NCI-H2196 treated with DMSO at 0.1 percent for 48 hours (cell line): ENCODE results near the gene SPEM1.

Source experiments
- DNase-seq: peaks from one replicate; lab custom pipeline; 2025; ENCODE audit not compliant: unreplicated experiment; lab: John Stamatoyannopoulos, UW

SPEM1 gene

DNA sequence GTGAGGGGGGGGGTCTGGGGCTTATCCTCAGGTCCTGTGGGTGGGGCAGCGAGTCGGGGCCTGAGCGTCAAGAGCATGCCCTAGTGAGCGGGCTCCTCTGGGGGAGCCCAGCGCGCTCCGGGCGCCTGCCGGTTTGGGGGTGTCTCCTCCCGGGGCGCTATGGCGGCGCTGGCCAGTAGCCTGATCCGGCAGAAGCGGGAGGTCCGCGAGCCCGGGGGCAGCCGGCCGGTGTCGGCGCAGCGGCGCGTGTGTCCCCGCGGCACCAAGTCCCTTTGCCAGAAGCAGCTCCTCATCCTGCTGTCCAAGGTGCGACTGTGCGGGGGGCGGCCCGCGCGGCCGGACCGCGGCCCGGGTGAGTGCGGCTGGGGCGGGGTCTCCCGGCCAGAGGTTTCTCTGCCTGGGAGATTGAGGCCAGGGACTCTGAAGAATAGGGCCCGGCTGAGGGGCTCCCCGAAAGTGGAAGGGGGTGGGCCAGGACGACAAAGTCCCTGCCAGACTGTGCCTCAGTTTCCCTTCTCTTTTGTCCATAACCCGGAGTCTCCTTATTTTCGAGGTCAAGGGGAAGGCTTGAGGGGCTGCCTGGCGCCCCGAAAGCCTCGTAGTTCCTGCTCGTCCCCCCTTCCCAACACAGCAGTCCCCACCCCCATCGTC lies 19.5 kb downstream of the SPEM1 start, which contains the start of gene FGF11:
TSS of gene FGF11 (plus strand) at position 51 of the 651 bp plus-strand sequence. CDS start at position 160, 109 bp downstream.
- no peak for DNase-seq

GRCh38 chr17:7440113-7440833 lies 20.1 kb downstream of the SPEM1 start:
- DNase-seq: no peak

- DNase-seq: no peak
Observed at GRCh38 chr17:7440834-7441195, 20.7 kb downstream of the SPEM1 start.

DNA sequence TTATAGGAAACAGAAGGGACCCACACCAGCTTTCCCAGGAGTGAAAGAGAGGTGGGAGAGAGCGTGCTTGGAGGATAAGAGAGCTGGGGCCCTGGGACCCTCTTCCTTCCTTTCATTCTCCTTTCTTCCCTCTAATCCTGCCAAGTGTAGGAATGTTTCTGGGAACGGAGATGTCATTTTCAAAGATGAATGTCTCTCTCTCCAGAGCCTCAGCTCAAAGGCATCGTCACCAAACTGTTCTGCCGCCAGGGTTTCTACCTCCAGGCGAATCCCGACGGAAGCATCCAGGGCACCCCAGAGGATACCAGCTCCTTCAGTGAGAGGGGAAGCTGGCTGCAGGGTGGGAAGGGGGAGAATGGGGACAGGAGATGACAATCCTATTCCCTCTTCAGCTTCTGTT lies 21.1 kb downstream of the SPEM1 start:
- no peak for DNase-seq

DNA sequence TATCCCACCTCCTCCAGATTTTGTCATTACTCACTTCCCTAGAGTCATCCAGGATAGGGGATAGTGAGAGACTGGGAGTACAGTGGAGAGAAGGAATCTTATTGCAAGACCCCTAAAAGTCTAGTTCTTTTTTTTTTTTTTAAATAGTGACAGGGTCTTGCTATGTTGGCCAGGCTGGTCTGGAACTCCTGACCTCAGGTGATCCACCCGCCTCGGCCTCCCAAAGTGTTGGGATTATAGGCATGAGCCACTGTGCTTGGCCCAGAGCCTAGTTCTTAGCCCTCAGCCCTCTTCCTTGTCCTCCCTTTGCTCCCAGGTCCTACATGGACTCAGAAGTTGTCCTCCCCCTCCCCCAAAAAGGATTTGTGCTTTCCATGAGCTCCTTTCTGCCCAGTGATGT lies 22.0 kb downstream of the SPEM1 start:
- no peak for DNase-seq

DNA sequence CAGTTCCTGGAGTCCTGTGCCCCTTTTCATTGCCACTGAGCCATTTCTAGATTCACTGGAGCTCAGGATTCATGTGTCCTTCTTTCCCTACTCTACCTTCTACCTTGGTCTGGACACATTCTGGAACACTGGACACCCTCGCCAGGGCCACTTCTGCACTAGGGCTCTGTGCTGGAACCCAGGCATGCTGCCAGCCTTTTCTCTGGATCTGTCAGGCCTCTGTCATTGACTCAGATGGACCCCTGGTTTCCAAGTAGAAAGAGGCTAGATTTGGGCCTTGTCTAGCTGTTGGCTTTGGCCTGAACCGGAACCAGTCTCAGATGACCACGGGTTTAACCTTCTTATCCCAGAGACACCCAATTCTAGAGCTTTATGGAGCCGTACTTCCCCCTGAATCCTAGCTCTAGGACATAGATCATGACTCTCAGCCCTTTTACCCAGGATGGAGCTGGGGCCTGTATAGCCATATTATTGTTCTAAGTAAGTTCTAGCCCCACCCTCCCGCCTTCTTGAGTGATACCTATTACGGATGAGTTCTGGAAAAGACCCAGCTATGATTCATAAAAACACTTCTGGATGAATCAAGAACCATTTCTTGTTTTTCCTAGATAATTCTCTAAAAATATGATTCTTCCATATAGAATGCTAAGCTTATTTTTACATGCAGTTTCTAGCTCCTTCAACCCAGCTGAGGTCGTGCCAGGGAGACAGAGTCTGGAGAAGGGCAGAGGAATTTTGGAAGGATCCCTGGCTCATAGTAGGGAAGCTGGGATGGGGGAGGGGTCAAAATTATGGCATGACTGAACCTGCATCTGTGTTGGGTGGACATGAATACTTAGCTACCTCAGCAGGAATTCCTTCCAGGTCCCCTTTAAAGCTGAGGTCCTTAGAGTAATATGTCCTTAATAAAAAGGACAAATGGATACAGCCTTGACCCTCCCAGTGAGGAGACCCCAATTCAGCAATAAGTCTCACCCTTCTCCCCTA lies 23.7 kb downstream of the SPEM1 start:
- DNase-seq: no peak

DNA sequence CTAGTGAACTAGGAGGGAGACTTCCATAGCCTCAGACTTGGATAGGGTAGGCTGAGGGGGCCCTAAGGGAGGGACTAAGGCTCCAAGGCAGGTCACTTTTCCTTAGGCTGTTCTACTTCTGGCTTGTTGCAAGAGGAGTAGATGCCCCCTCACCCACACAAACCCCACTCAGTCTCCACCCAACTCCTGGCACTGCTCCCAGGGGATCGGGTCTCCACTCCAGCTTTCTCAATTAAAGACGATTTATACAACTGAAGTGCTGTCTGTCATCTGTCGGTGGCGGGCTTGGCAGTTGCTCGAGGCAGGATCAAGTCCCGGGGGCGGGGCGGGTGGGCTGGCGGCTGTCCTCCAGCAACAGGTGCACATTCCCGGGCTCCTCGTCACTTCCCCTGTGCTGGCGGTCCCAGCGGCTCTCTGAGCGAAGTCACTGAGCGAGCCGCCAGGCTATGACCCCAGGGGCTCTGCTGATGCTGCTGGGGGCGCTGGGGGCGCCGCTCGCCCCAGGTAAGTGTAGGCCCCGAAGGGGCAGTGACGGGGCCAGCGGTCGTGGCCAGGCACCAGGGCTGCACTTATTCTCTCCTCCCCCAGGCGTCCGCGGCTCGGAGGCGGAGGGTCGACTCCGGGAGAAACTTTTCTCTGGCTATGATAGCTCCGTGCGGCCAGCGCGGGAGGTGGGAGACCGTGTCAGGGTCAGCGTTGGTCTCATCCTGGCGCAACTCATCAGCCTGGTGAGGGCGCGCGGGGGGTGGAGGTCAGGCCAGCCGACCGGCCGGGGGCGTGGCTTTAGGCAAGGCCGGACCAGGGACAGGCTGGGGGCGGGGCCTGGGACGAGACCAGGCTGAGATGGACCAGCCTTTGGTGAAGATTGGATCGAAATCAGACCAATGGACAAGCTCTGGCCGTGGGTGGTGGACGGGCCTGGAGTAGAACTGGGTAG lies 24.8 kb downstream of the SPEM1 start, which contains the start of gene CHRNB1:
TSS of gene CHRNB1 (plus strand) at position 380 of the 937 bp plus-strand sequence. CDS start at position 447, 67 bp downstream.
- DNase-seq: peak; percentile 64

DNA sequence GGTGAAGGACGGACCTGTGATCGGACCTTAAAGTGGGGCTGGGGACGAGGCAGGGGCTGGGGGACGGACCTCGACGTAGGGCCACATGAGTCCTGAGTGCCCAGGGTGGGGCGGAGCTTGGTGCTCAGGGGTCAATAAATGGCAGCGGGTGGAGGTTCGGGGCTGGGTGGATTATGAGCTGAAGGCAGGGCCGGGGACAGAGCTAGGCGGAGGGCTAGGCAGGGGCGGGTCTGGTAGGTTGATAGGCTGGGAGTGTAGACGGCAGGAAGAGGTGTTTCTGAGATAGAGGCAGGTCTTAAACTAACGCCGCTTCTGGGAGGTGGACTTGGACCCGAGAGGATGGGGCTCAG lies 25.5 kb downstream of the SPEM1 start:
- peak; percentile 64 for DNase-seq

DNA sequence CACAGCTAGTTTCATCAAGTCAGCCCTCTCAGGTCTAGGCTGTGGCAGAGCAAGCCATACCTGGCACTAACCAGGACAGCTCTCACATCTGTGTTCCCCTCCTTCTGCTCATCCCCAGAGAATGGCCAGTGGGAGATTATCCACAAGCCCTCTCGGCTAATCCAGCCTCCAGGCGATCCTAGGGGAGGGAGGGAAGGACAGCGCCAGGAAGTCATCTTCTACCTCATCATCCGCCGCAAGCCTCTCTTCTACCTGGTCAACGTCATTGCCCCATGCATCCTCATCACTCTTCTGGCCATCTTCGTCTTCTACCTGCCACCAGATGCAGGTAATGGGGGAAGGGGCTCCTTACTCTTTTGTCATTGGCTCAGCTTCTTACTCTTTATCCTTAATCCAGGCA lies 28.3 kb downstream of the SPEM1 start:
- DNase-seq: no peak

GRCh38 chr17:7459961-7460545 lies 39.9 kb downstream of the SPEM1 start:
- no peak for DNase-seq

DNA sequence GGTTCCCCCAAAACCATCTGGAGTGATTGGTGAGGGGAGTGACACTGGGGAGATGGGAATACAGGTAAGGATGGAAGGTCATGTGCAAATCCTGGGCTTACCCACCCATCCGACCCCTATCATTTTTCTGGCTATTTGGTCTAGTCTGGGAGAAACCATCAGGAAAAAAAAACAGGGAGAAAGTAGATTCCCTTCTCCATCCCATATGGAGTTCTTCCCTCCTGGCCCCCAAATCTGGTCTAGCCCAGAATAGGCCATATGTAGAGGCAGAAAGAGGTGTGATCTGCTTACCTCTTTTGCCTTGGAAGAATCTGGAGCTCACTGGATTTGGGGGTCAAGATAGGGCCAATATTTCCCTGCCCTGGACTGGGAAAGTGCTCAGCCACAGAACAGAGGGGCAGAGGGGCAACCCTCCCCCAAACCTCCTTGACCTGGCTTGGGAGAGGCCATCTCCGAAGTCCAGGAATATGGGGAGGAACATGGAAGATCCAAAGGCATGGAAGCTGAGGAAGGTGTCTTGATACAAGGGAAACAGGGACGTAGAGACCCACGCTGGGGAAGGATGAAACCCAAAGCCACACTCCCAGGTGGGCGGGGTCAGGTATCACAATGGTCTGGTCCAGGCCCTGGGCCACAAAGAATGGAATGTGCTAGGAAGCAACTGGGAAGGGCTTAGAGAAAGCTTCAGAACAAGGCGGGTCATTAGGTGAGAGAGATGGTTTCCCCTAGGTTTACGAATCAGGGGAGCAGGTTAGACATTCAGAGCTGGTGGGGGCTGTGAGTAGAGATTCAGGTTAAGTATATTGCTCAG lies 40.9 kb downstream of the SPEM1 start:
- DNase-seq: no peak

DNA sequence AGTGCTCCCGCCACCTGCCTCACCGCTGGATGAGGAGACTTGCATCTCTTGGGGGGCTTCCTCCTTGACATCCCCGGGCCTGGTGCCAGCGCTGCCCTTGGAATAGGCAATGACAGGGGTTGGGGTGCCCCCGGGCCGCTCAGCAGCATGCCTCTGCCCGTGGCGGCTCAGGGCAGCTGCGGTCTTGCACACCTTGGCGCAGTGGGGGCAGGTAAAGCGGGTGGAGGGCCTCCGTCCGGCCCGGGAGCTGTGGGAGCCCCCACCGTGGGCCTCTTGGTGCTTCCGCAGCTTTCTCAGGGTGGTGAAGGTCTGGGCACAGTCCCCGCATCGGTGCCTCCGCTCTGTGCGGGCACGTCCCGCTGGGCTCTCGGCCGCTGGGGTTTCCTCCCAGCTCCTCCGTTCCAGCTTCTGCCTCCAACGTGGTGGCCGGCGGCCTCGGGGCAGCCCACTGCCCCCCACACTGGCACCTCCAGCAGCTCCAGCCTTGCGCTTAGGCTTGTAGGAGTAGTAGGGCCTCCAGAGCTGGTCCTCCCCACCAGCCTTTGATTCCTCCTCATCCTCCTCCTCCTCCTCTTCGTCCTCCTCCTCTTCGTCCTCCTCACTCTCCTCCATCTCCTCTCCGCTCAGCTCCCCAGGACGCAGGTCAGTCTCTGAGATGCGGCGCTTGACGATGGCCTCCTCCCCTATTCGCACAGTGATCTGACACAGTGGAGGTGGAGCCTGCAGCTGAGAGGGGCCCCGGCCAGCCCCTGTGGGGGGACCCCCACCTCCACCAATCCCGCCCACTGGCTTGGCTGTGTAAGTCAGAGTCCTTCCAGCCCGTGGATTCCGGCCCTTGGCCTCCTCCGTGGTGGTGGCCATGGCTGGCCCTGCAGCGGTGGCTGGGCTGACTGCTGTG lies 42.6 kb downstream of the SPEM1 start:
- DNase-seq: no peak

DNA sequence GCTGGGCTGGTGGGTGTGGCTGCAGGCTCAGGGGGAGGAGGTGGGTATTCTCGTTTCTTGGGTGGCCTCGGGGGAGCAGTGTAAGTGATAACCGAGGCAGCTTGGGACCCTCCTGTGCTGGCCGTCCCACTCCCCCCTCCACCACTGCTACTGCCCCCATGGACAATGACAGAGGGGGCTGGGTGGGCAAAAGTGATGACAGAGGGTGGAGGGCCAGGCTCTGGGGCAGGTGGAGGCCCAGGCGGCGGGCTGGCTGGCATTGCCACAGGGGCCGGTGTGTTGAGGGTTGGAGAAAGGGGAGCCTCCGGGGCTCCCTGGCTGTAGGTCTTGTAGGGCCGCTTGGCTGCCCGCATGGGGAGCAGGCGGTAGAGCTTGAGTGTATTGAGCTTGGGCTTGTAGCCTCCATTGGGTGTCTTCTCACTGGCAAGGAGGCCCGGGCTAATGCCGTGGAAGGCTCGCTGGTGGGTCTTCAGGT lies 43.3 kb downstream of the SPEM1 start:
- DNase-seq: no peak

GRCh38 chr17:7464081-7464480 lies 44.0 kb downstream of the SPEM1 start:
- DNase-seq: no peak

GRCh38 chr17:7465597-7466275 lies 45.6 kb downstream of the SPEM1 start:
- DNase-seq: no peak

GRCh38 chr17:7466318-7466638 lies 46.2 kb downstream of the SPEM1 start:
- no peak for DNase-seq

GRCh38 chr17:7466639-7467341 lies 46.7 kb downstream of the SPEM1 start:
- no peak for DNase-seq
